HCT116 (cell line): ENCODE results near the gene EFCAB12. TPM values are rescaled to one million over a fixed set of nuclear protein-coding genes. Genes with fewer than 3 reads are reported as not detected.

Experiments used
- ATAC-seq: fragments of 200-7000 bp; cut with Tn5 transposase; 2 replicates; pipeline ENCODE4 v1.9.1; 2020; ENCODE audit warnings: mild to moderate bottlenecking, moderate library complexity
- BruUV-seq: library from RNA; stranded (reverse); fragments of 400-500 nt; replicated peaks from 2 replicates; lab custom pipeline; 2021; lab: Mats Ljungman, UMichigan
- CTCF ChIA-PET: fragments of 300-600 bp; sonication (Branson Sonifier 250); formaldehyde crosslinking; loops from one replicate; lab custom pipeline; 2021; ENCODE audit warnings: antibody characterized with exemption; lab: Charles Lee
- POLR2A ChIA-PET: fragments of 300-600, 350-600 bp; sonication (Branson Sonifier 250); formaldehyde crosslinking; loops from one replicate; lab custom pipeline; 2021; ENCODE audit warnings: antibody characterized with exemption; lab: Charles Lee
- RAD21 ChIA-PET, 2 experiments: fragments of 300-600 bp; sonication (Branson Sonifier 250); formaldehyde crosslinking; loops; one replicate each; lab custom pipeline; 2023; ENCODE audit warnings: low total read pairs in 2 of 2; ENCODE audit not compliant: uncharacterized antibody in 2 of 2, unreplicated experiment in 2 of 2, low non-redundant PET in 1 of 2; lab: Charles Lee
- DNase-seq: peaks from one replicate; pipeline ENCODE4 v3.0.0-alpha.2; 2010; ENCODE audit warnings: low read depth, low spot score
- H2AFZ ChIP-seq: fragments of 200-600 bp; shearing (Covaris generic), sonication (generic); 2 replicates; pipeline ENCODE4 v1.6.1; 2017; ENCODE audit warnings: low read depth, mixed run types, mixed read lengths, antibody characterized with exemption, low read length; ENCODE audit not compliant: poor library complexity, severe bottlenecking
- H3K27ac ChIP-seq: 2 replicates; pipeline ENCODE4 v1.5.1; 2012; ENCODE audit warnings: low read depth, low read length
- H3K27me3 ChIP-seq: fragments of 200-600 bp; sonication (generic); 2 replicates; pipeline ENCODE4 v1.6.1; 2016; ENCODE audit warnings: mixed run types, low read length, mixed read lengths; ENCODE audit not compliant: insufficient read depth
- H3K36me3 ChIP-seq, 2 experiments: fragments of 200-500 bp in 1 of 2; fragments of 200-600 bp in 1 of 2; sonication (Bioruptor generic) in 1 of 2; sonication (generic) in 1 of 2; 2 replicates each; pipeline versions ENCODE4 v1.5.1 to v1.6.1; 2014 to 2016; ENCODE audit warnings: low read length in 2 of 2, inconsistent platforms in 1 of 2, mixed read lengths in 1 of 2, mixed run types in 1 of 2; ENCODE audit not compliant: insufficient read depth in 2 of 2, control insufficient read depth in 1 of 2
- H3K4me1 ChIP-seq, 2 experiments: fragments of 200-600 bp in 1 of 2; sonication (generic) in 1 of 2; 2 replicates each; pipeline versions ENCODE4 v1.5.1 to v1.6.1; 2012 to 2017; ENCODE audit warnings: low read length in 2 of 2, inconsistent platforms in 1 of 2, mild to moderate bottlenecking in 1 of 2, mixed read lengths in 1 of 2, mixed run types in 1 of 2, moderate library complexity in 1 of 2; ENCODE audit not compliant: insufficient read depth in 2 of 2, control insufficient read depth in 1 of 2
- H3K4me2 ChIP-seq: fragments of 200-600 bp; sonication (generic); 2 replicates; pipeline ENCODE4 v1.6.1; 2017; ENCODE audit warnings: mixed run types, low read length, mixed read lengths
- H3K4me3 ChIP-seq, 2 experiments: fragments of 200-600 bp in 1 of 2; sonication (generic) in 1 of 2; replicated peaks in 1 of 2; 2 replicates each; pipeline ENCODE4 v1.5.1; 2011 to 2016; ENCODE audit warnings: low read length in 2 of 2, control low read depth in 1 of 2, low read depth in 1 of 2, mild to moderate bottlenecking in 1 of 2, mixed read lengths in 1 of 2, mixed run types in 1 of 2
- H3K79me2 ChIP-seq: fragments of 200-600 bp; sonication (generic); 2 replicates; pipeline ENCODE4 v1.6.1; 2017; ENCODE audit warnings: mild to moderate bottlenecking, mixed run types, low read length, moderate library complexity, mixed read lengths; ENCODE audit not compliant: insufficient read depth
- H3K9ac ChIP-seq: fragments of 200-600 bp; sonication (generic); 2 replicates; pipeline ENCODE4 v1.6.1; 2016; ENCODE audit warnings: low read length, mixed read lengths
- H3K9me2 ChIP-seq: fragments of 200-600 bp; sonication (generic), shearing (Covaris generic); 2 replicates; pipeline ENCODE4 v1.6.1; 2017; ENCODE audit warnings: mixed run types, mild to moderate bottlenecking, moderate library complexity; ENCODE audit not compliant: insufficient read depth
- H3K9me3 ChIP-seq, 2 experiments: fragments of 200-500 bp in 1 of 2; fragments of 200-600 bp in 1 of 2; sonication (Bioruptor generic) in 1 of 2; sonication (generic) in 1 of 2; 2 replicates each; pipeline ENCODE4 v1.6.1; 2014 to 2017; ENCODE audit warnings: low read length in 2 of 2, mixed read lengths in 2 of 2, inconsistent platforms in 1 of 2, low read depth in 1 of 2, mild to moderate bottlenecking in 1 of 2, mixed run types in 1 of 2, moderate library complexity in 1 of 2; ENCODE audit not compliant: control insufficient read depth in 1 of 2, insufficient read depth in 1 of 2
- H4K20me1 ChIP-seq: fragments of 200-600 bp; sonication (generic), shearing (Covaris generic); 2 replicates; pipeline ENCODE4 v1.6.1; 2017; ENCODE audit warnings: mixed run types, mild to moderate bottlenecking, moderate library complexity; ENCODE audit not compliant: insufficient read depth
- ATF3 ChIP-seq: IDR thresholded peaks from 2 replicates; pipeline ENCODE4 v1.6.1; 2012
- CBX3 ChIP-seq: IDR thresholded peaks from 2 replicates; pipeline ENCODE4 v1.6.1; 2012; ENCODE audit warnings: low read depth
- CEBPB ChIP-seq: IDR thresholded peaks from 2 replicates; pipeline ENCODE4 v1.6.1; 2012; ENCODE audit warnings: low read depth
- ELF1 ChIP-seq: IDR thresholded peaks from 2 replicates; pipeline ENCODE4 v1.6.1; 2012; ENCODE audit warnings: low read depth, borderline replicate concordance
- EZH2 ChIP-seq: fragments of 200-600 bp; sonication (generic); IDR thresholded peaks from 2 replicates; pipeline ENCODE4 v1.6.1; 2017; ENCODE audit warnings: antibody characterized with exemption, mixed run types
- EZH2phosphoT487 ChIP-seq: fragments of 200-600 bp; IDR thresholded peaks from 2 replicates; pipeline ENCODE4 v1.6.1; 2018; ENCODE audit warnings: antibody characterized with exemption, borderline replicate concordance
- JUND ChIP-seq: IDR thresholded peaks from 2 replicates; pipeline ENCODE4 v1.6.1; 2012
- POLR2A ChIP-seq: IDR thresholded peaks from 2 replicates; pipeline ENCODE4 v1.7.0; 2011; ENCODE audit warnings: borderline replicate concordance; ENCODE audit not compliant: insufficient read depth, insufficient read length; ENCODE audit errors: extremely low read depth
- RAD21 ChIP-seq: IDR thresholded peaks from 2 replicates; pipeline ENCODE4 v1.6.1; 2012; ENCODE audit warnings: low read depth, mild to moderate bottlenecking
- REST ChIP-seq: IDR thresholded peaks from 2 replicates; pipeline ENCODE4 v1.6.1; 2012; ENCODE audit warnings: low read depth
- SP1 ChIP-seq: IDR thresholded peaks from 2 replicates; pipeline ENCODE4 v1.6.1; 2012; ENCODE audit warnings: low read depth
- SRF ChIP-seq: IDR thresholded peaks from 2 replicates; pipeline ENCODE4 v1.6.1; 2012; ENCODE audit warnings: low read depth
- ZFX ChIP-seq: fragments of 450-650 bp; IDR thresholded peaks from 2 replicates; pipeline ENCODE4 v1.6.1; 2017
- intact Hi-C: fragments of 100-400 bp; cut with micrococcal nuclease; formaldehyde crosslinking; loops from 2 replicates; pipeline ENCODE4 v1.10.0; 2022
- total RNA-seq: library from RNA; stranded (reverse); gene quantifications from one replicate; pipeline ENCODE4 v1.2.1, GENCODE V29; 2021; ENCODE audit not compliant: unreplicated experiment

Gene EFCAB12
- total RNA-seq, 1 experiment from 2014 or later = 0.42 TPM

- ChIA-PET RAD21 (no interaction called here), POLR2A (interaction anchor here (0.9 kb wide), 1 partner anchor 8 kb away, joined by 3 read pairs; the partner anchor contains the start of genes IFT122 and MBD4), CTCF (interaction anchor here (1.0 kb wide), 1 partner anchor 65 kb away, joined by 3 read pairs; no protein-coding TSS in a partner anchor)
- BruUV-seq = no TSS peak
- H3K27me3 ChIP-seq = no peaks in the 10 kb centered on the region
- no peak for TF ChIP-seq CEBPB
- no peak for TF ChIP-seq CBX3
- TF ChIP-seq ATF3 = no peak
- TF ChIP-seq POLR2A = no peak
- TF ChIP-seq JUND = no peak
- no peak overlapping the region for H2AFZ ChIP-seq
- H4K20me1 ChIP-seq = no peaks in the 10 kb centered on the region
- ATAC-seq (no peak), DNase-seq (no peak)
- H3K27ac ChIP-seq = no peak overlapping the region
- no peak overlapping the region for H3K4me2 ChIP-seq
- H3K4me3 ChIP-seq = no peak overlapping the region
- H3K9ac ChIP-seq = no peak overlapping the region
- 0 out of 2 replicates have a peak, but pooled peaks cover 3% of the 10 kb centered on the region for H3K79me2 ChIP-seq
- H3K36me3 ChIP-seq = no peaks in the 10 kb centered on the region; a peak in 1 of 4 replicates
- no peaks in the 10 kb centered on the region for H3K9me3 ChIP-seq
- no peaks in the 10 kb centered on the region for H3K4me1 ChIP-seq
- no peaks in the 10 kb centered on the region for H3K9me2 ChIP-seq
- intact Hi-C loops = no loop called here
Measured at GRCh38 chr3:129448186-129448895, 19.9 kb upstream of the EFCAB12 start.

GRCh38 chr3:129446926-129447325, 18.5 kb upstream of the EFCAB12 start:
- no peaks in the 10 kb centered on the region for H3K4me1 ChIP-seq
- 0 out of 2 replicates have a peak, but pooled peaks cover 3% of the 10 kb centered on the region for H3K79me2 ChIP-seq
- TF ChIP-seq SP1 (no peak), EZH2phosphoT487 (no peak), EZH2 (no peak), ZFX (no peak), ELF1 (no peak), SRF (no peak), CBX3 (no peak), RAD21 (no peak), JUND (no peak), REST (no peak)
- ChIA-PET RAD21 (no interaction called here), CTCF (no interaction called here), POLR2A (no interaction called here)
- ATAC-seq (no peak), DNase-seq (no peak)
- H2AFZ ChIP-seq = no peak overlapping the region
- BruUV-seq = no TSS peak
- H4K20me1 ChIP-seq = no peaks in the 10 kb centered on the region
- H3K9me3 ChIP-seq = no peaks in the 10 kb centered on the region
- intact Hi-C loops = no loop called here
- H3K27me3 ChIP-seq = no peaks in the 10 kb centered on the region
- no peaks in the 10 kb centered on the region for H3K36me3 ChIP-seq
- no peak overlapping the region for H3K4me3 ChIP-seq
- no peak overlapping the region for H3K27ac ChIP-seq
- no peak overlapping the region for H3K9ac ChIP-seq
- no peaks in the 10 kb centered on the region for H3K9me2 ChIP-seq
- H3K4me2 ChIP-seq = no peak overlapping the region
